H1 (cell line): Measurements from ENCODE around the gene TNFSF12. TPM values are rescaled to one million over a fixed set of nuclear protein-coding genes. Genes with fewer than 3 reads are reported as not detected.

Experiments
- CTCF ChIA-PET: fragments of 300-600 bp; sonication (Branson Sonifier 250); formaldehyde crosslinking; loops from one replicate; lab custom pipeline; 2021; ENCODE audit not compliant: partially characterized antibody; lab: Charles Lee
- POLR2A ChIA-PET: fragments of 300-600 bp; sonication (Branson Sonifier 250); formaldehyde crosslinking; loops from one replicate; lab custom pipeline; 2021; ENCODE audit warnings: inconsistent platforms; ENCODE audit not compliant: partially characterized antibody; lab: Charles Lee
- DNase-seq, 2 experiments: peaks; one replicate each; pipeline versions ENCODE4 v3.0.0 to v3.0.0-alpha.2; 2010 to 2022; ENCODE audit warnings: low spot score in 2 of 2, low read depth in 1 of 2, mixed read lengths in 1 of 2
- FAIRE-seq: peaks from 2 replicates; lab custom pipeline; 2011; peaks lifted over from hg19 to GRCh38; lab: Jason Lieb, UNC
- H2AFZ ChIP-seq: 2 replicates; pipeline ENCODE4 v1.8.1; 2012; ENCODE audit warnings: low read length, inconsistent platforms
- H2AK5ac ChIP-seq: 2 replicates; pipeline ENCODE4 v1.6.1; 2013; ENCODE audit warnings: low read depth, low read length
- H2BK120ac ChIP-seq: replicated peaks from 2 replicates; pipeline ENCODE3; 2013; ENCODE audit warnings: low read depth, low read length, inconsistent platforms
- H2BK12ac ChIP-seq: 2 replicates; pipeline ENCODE4 v1.6.1; 2013; ENCODE audit warnings: low read depth, low read length
- H2BK15ac ChIP-seq: 2 replicates; pipeline ENCODE4 v1.6.1; 2013; ENCODE audit warnings: low read length
- H2BK20ac ChIP-seq: 2 replicates; pipeline ENCODE4 v1.6.1; 2013; ENCODE audit warnings: low read length
- H2BK5ac ChIP-seq: 2 replicates; pipeline ENCODE4 v1.6.1; 2013; ENCODE audit warnings: low read depth, low read length
- H3K14ac ChIP-seq: 2 replicates; pipeline ENCODE4 v1.6.1; 2013; ENCODE audit warnings: inconsistent platforms; ENCODE audit not compliant: insufficient read length
- H3K18ac ChIP-seq: 2 replicates; pipeline ENCODE4 v1.6.1; 2013; ENCODE audit warnings: low read length; ENCODE audit errors: extremely low read depth
- H3K23ac ChIP-seq: 2 replicates; pipeline ENCODE4 v1.6.1; 2013; ENCODE audit warnings: inconsistent platforms; ENCODE audit not compliant: insufficient read length
- H3K23me2 ChIP-seq: 2 replicates; pipeline ENCODE4 v1.6.1; 2013; ENCODE audit warnings: low read depth, low read length
- H3K27ac ChIP-seq: 2 replicates; pipeline ENCODE4 v1.6.1; 2011; ENCODE audit warnings: low read depth, low read length, inconsistent platforms
- H3K27me3 ChIP-seq, 4 experiments: replicated peaks in 1 of 4; 1 replicate in 1 of 4; 2 replicates in 3 of 4; pipeline versions ENCODE4 v1.6.1 to v1.8.1; 2011 to 2013; ENCODE audit warnings: low read length in 3 of 4, mild to moderate bottlenecking in 3 of 4, inconsistent platforms in 2 of 4, mixed read lengths in 2 of 4, moderate library complexity in 1 of 4; ENCODE audit not compliant: control insufficient read depth in 3 of 4, insufficient read depth in 3 of 4; ENCODE audit errors: extremely low read depth in 1 of 4
- H3K36me3 ChIP-seq, 4 experiments: 2 replicates each; pipeline versions ENCODE4 v1.6.1 to v1.8.1; 2011 to 2013; ENCODE audit warnings: mild to moderate bottlenecking in 4 of 4, low read length in 3 of 4, moderate library complexity in 2 of 4, control low read depth in 1 of 4, inconsistent platforms in 1 of 4; ENCODE audit not compliant: insufficient read depth in 4 of 4, control insufficient read depth in 2 of 4
- H3K4ac ChIP-seq: replicated peaks from 2 replicates; pipeline ENCODE3; 2013; ENCODE audit warnings: low read length, low read depth, mixed read lengths, inconsistent platforms; ENCODE audit not compliant: insufficient read length
- H3K4me1 ChIP-seq, 4 experiments: replicated peaks in 1 of 4; 1 replicate in 1 of 4; 2 replicates in 3 of 4; pipeline versions ENCODE4 v1.6.1 to v1.8.1; 2011 to 2013; ENCODE audit warnings: low read length in 3 of 4, inconsistent platforms in 2 of 4, mixed read lengths in 1 of 4; ENCODE audit not compliant: insufficient read depth in 4 of 4, control insufficient read depth in 3 of 4
- H3K4me2 ChIP-seq, 2 experiments: 2 replicates each; pipeline versions ENCODE4 v1.6.1 to v1.8.1; 2011 to 2013; ENCODE audit warnings: low read depth in 2 of 2, low read length in 2 of 2, control low read depth in 1 of 2, inconsistent platforms in 1 of 2, mild to moderate bottlenecking in 1 of 2; ENCODE audit not compliant: insufficient read depth in 1 of 2
- H3K4me3 ChIP-seq, 4 experiments: fragments of 200-600, 300-600 bp in 1 of 4; sonication (generic), shearing (Covaris generic), sonication (Bioruptor Twin) in 1 of 4; 2 replicates each; pipeline versions ENCODE4 v1.5.1 to v1.8.1; 2011 to 2016; ENCODE audit warnings: low read length in 4 of 4, low read depth in 3 of 4, control low read depth in 2 of 4, inconsistent platforms in 2 of 4, mild to moderate bottlenecking in 2 of 4, mixed read lengths in 1 of 4, moderate library complexity in 1 of 4; ENCODE audit not compliant: insufficient read depth in 2 of 4; ENCODE audit errors: extremely low read depth in 1 of 4
- H3K56ac ChIP-seq: replicated peaks from 2 replicates; pipeline ENCODE3; 2013; ENCODE audit warnings: low read depth, mild to moderate bottlenecking, mixed read lengths, low read length, inconsistent platforms; ENCODE audit not compliant: insufficient read length
- H3K79me1 ChIP-seq: 2 replicates; pipeline ENCODE4 v1.6.1; 2013; ENCODE audit warnings: low read depth, low read length, control low read depth
- H3K79me2 ChIP-seq, 2 experiments: 2 replicates each; pipeline versions ENCODE4 v1.6.1 to v1.8.1; 2012 to 2013; ENCODE audit warnings: low read length in 2 of 2, mild to moderate bottlenecking in 2 of 2, inconsistent platforms in 1 of 2; ENCODE audit not compliant: insufficient read depth in 2 of 2, control insufficient read depth in 1 of 2
- H3K9ac ChIP-seq, 4 experiments: replicated peaks in 1 of 4; 1 replicate in 1 of 4; 2 replicates in 3 of 4; pipeline versions ENCODE4 v1.6.1 to v1.8.1; 2011 to 2013; ENCODE audit warnings: low read depth in 3 of 4, low read length in 3 of 4, control low read depth in 2 of 4, mild to moderate bottlenecking in 2 of 4, moderate library complexity in 2 of 4, inconsistent platforms in 1 of 4; ENCODE audit errors: extremely low read depth in 1 of 4
- H3K9me3 ChIP-seq, 2 experiments: 2 replicates each; pipeline versions ENCODE4 v1.6.1 to v1.8.1; 2012 to 2013; ENCODE audit warnings: mild to moderate bottlenecking in 2 of 2, moderate library complexity in 2 of 2, control low read depth in 1 of 2, inconsistent platforms in 1 of 2, low read depth in 1 of 2, low read length in 1 of 2, mixed read lengths in 1 of 2; ENCODE audit not compliant: insufficient read depth in 2 of 2
- H4K20me1 ChIP-seq, 2 experiments: replicated peaks in 1 of 2; 2 replicates each; pipeline versions ENCODE3 to v1.8.1; 2011 to 2013; ENCODE audit warnings: inconsistent platforms in 2 of 2, low read length in 2 of 2, mild to moderate bottlenecking in 1 of 2; ENCODE audit not compliant: insufficient read depth in 2 of 2, control insufficient read depth in 1 of 2
- H4K5ac ChIP-seq: 2 replicates; pipeline ENCODE4 v1.6.1; 2013; ENCODE audit warnings: low read length, low read depth, mixed read lengths, inconsistent platforms; ENCODE audit not compliant: insufficient read length
- H4K8ac ChIP-seq: 2 replicates; pipeline ENCODE4 v1.8.0; 2013; ENCODE audit warnings: mild to moderate bottlenecking, moderate library complexity, low read length, inconsistent platforms; ENCODE audit not compliant: insufficient read depth; ENCODE audit errors: extremely low read depth
- H4K91ac ChIP-seq: replicated peaks from 2 replicates; pipeline ENCODE3; 2013; ENCODE audit warnings: low read length, mixed read lengths, inconsistent platforms; ENCODE audit not compliant: insufficient read length
- BRCA1 ChIP-seq: IDR thresholded peaks from 2 replicates; pipeline ENCODE4 v1.6.1; 2012; ENCODE audit warnings: low read depth, low read length, improper control_type of control experiment
- GABPA ChIP-seq: IDR thresholded peaks from 2 replicates; pipeline ENCODE4 v1.6.1; 2011; ENCODE audit warnings: mild to moderate bottlenecking, low read length, moderate library complexity, borderline replicate concordance; ENCODE audit not compliant: insufficient read depth
- HDAC2 ChIP-seq, 2 experiments: fragments of 300-600 bp in 1 of 2; sonication (generic) in 1 of 2; IDR thresholded peaks; 2 replicates each; pipeline ENCODE4 v1.6.1; 2011 to 2012; ENCODE audit warnings: low read depth in 2 of 2, low read length in 2 of 2, mild to moderate bottlenecking in 2 of 2, moderate library complexity in 2 of 2, borderline replicate concordance in 1 of 2, inconsistent platforms in 1 of 2
- SIN3A ChIP-seq, 2 experiments: IDR thresholded peaks in 1 of 2; conservative IDR thresholded peaks in 1 of 2; 2 replicates each; pipeline ENCODE4 v1.6.1; 2011 to 2012; ENCODE audit warnings: low read length in 2 of 2, improper control_type of control experiment in 1 of 2, low read depth in 1 of 2, mild to moderate bottlenecking in 1 of 2
- SP1 ChIP-seq: IDR thresholded peaks from 2 replicates; pipeline ENCODE4 v1.6.1; 2011; ENCODE audit warnings: low read depth, low read length
- SRF ChIP-seq: IDR thresholded peaks from 2 replicates; pipeline ENCODE4 v1.6.1; 2011; ENCODE audit warnings: mild to moderate bottlenecking, low read depth, low read length, moderate library complexity
- TBP ChIP-seq: IDR thresholded peaks from 2 replicates; pipeline ENCODE4 v1.6.1; 2011; ENCODE audit warnings: low read depth, low read length, improper control_type of control experiment
- TCF12 ChIP-seq: IDR thresholded peaks from 2 replicates; pipeline ENCODE4 v1.6.1; 2011; ENCODE audit warnings: low read depth, mild to moderate bottlenecking, low read length
- WGBS, 2 experiments: shearing (Covaris generic) in 1 of 2; methylation state at CpG; one replicate each; pipeline versions ENCODE4 v1.1.6 to v1.1.7; 2013 to 2015; ENCODE audit warnings: low lambda C conversion rate in 2 of 2, mixed read lengths in 2 of 2, inconsistent platforms in 1 of 2, low coverage in 1 of 2, missing lambda C conversion rate in 1 of 2; ENCODE audit not compliant: insufficient replicate concordance in 2 of 2, insufficient coverage in 1 of 2, insufficient read length in 1 of 2; ENCODE audit errors: extremely low coverage in 1 of 2, missing lambda C conversion rate in 1 of 2; 5-methylcytosine and 5-hydroxymethylcytosine counted together
- polyA plus RNA-seq, 7 experiments: library from polyadenylated mRNA; depleted of rRNA in 3 of 7; stranded (reverse) in 5 of 7; unstranded in 2 of 7; fragments of >200 nt in 5 of 7; fragments of 200-250 nt in 2 of 7; gene quantifications; 1 replicate in 5 of 7; 2 replicates in 1 of 7; 4 replicates in 1 of 7; pipeline versions ENCODE4 v1.2.1 to v1.2.3, GENCODE V29; 2011 to 2013; ENCODE audit warnings: missing spikeins in 2 of 7, mixed read lengths in 2 of 7
- total RNA-seq: library from RNA; stranded (reverse); fragmentation: NEBNext Ultra II Directional; extraction: Animal tissue kit (Norgen Biotek cat#: 25700); gene quantifications from 2 replicates; pipeline ENCODE4 v1.2.1, GENCODE V29; 2021
- TF ChIP-seq, protein P1 (sequence below): IDR thresholded peaks from 2 replicates; pipeline ENCODE4 v1.6.1; 2012; ENCODE audit warnings: inconsistent platforms

The TNFSF12 gene
- total and polyA plus RNA-seq, 2 of the 8 experiments (the other 6 are each of a cell fraction or from before 2014, with no cell fraction given) = 7.2 to 9.6 TPM

DNA sequence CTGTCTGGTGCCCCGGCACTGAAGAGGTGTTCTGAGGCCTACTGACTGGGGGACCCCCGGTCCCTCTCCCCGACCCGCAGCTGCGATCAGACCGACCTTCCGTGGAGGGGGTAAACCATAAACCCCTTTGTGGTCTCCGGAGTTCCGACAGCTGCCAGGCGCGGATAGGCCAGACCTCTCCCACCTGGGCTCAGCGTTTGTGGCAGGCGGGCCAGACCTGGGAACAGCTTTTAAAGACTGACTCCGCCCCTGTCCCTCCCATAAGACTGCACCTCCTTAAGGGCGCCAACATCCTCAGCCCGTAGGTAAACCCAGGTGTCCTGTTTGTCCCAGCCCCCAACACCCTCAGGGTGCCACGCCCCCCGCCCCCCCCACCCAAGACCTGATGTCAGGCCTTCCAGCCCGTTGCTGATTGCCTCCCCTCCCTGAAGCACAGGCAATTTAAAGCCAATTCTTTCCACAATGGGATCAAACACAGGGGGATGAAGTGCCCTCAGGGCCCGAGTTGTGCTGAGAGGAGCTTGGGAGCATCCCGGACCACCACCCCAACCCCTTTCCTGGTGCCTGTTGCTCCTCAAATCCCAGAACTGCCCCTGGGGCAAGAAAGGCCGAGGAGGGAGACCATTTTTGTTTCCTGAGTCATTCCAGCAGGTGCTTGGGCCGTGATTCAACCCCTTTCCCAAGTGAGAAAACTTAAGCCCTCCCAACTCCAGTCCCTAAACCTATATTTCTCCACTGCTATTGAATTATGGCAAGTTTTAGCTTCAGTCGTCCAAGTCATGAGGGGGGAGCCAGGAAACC, 41.2 kb downstream of the TNFSF12 start, which contains the start of gene SOX15:
Gene SOX15 (minus strand): TSS at position 204 of the 801 bp plus-strand sequence. CDS start 418 bp downstream, outside the sequence.
- Histone ChIP-seq H2AK5ac (no peak within 1 kb of the TSS), H3K79me1 (no peaks in the 10 kb centered on the region; the same call in none of the 2 replicates), H3K14ac (no peak within 1 kb of the TSS), H3K9me3 (no peaks in the 10 kb centered on the region), H2BK5ac (peak within 1 kb of the TSS; percentile 81), H3K27ac (peak within 1 kb of the TSS; percentile 87), H3K4me2 (peak within 1 kb of the TSS; percentile 71 to 85), H3K4ac (no peak within 1 kb of the TSS), H4K8ac (peak within 1 kb of the TSS; percentile 41), H4K5ac (peak within 1 kb of the TSS; percentile 45), H4K91ac (peak within 1 kb of the TSS; percentile 3), H3K23ac (no peak within 1 kb of the TSS), H3K79me2 (no peaks in the 10 kb centered on the region), H2BK15ac (0 out of 2 replicates have a peak within 1 kb of the TSS, but pooled peaks have one; percentile 61), H2BK120ac (no peak within 1 kb of the TSS), H3K56ac (no peak within 1 kb of the TSS), H3K23me2 (peaks cover 15% of the 10 kb centered on the region; the same call in 1 of the 2 replicates), H4K20me1 (peaks cover 0 to 2% of the 10 kb centered on the region in 2 experiments), H3K4me3 (peak within 1 kb of the TSS; percentile 59 to 73 (median 69)), H3K4me1 (peaks cover 6 to 21% (median 18%) of the 10 kb centered on the region in 4 experiments), H3K36me3 (peaks cover 12 to 47% (median 31%) of the 10 kb centered on the region in 4 experiments; a peak in 7 of 8 replicates), H3K27me3 (no peaks in the 10 kb centered on the region), H2BK20ac (no peak within 1 kb of the TSS), H3K9ac (peak within 1 kb of the TSS in 3 of 4 experiments; percentile 34 to 63 (median 40); a peak in 6 of 7 replicates), H2AFZ (no peak within 1 kb of the TSS), H3K18ac (peak within 1 kb of the TSS; percentile 71), H2BK12ac (peak within 1 kb of the TSS; percentile 68; the same call in 1 of the 2 replicates)
- ChIA-PET POLR2A (interaction anchor here (0.5 to 28.5 kb wide), 30 partner anchors 8 to 354 kb away, joined by 3 to 1144 read pairs (median 6); partner anchors contain the start of genes ATP1B2, CD68, DNAH2 and EFNB3), CTCF (interaction anchor here (0.7 to 2.8 kb wide), 37 partner anchors 9 to 417 kb away, joined by 3 to 24 read pairs (median 4); partner anchors contain the start of genes ACAP1, CD68, FXR2 and PLSCR3)
- WGBS, 2 experiments = 31% methylated on average over 18 of the region's 24 CpGs; no CpG with 5 or more reads in 1 of the 2 experiments
- DNase-seq = peak in 1 of 2 experiments; percentile 79
- FAIRE-seq = no peak
- TF ChIP-seq TCF12 (0 out of 2 replicates have a peak, but pooled peaks have one; percentile 5), BRCA1 (no peak), SIN3A (conservative IDR thresholded peaks at IDR 0.05 in 1 of 2, IDR thresholded peaks at IDR 0.05 in 1 of 2; ENCODE audit: low read depth in 1 of 2, low read length in 2 of 2) (0 out of 4 replicates have a peak, but pooled peaks of 1 of the 2 experiments have one; percentile 19), GABPA (no peak), SRF (no peak), TBP (peak; percentile 90), HDAC2 (IDR thresholded peaks at IDR 0.05; ENCODE audit: borderline replicate concordance in 1 of 2, low read depth in 2 of 2, low read length in 2 of 2) (no peak), SP1 (0 out of 2 replicates have a peak, but pooled peaks have one; percentile 30)
- TF ChIP-seq, protein P1, sequence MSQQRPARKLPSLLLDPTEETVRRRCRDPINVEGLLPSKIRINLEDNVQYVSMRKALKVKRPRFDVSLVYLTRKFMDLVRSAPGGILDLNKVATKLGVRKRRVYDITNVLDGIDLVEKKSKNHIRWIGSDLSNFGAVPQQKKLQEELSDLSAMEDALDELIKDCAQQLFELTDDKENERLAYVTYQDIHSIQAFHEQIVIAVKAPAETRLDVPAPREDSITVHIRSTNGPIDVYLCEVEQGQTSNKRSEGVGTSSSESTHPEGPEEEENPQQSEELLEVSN = no peak
